ENCODE results near the gene CD28. TPM values are rescaled to one million over a fixed set of nuclear protein-coding genes. Genes with fewer than 3 reads are reported as not detected.

Gene CD28
- total RNA-seq, 2 experiments from 2014 or later: 52.7 to 58.9 TPM

Other genes starting within 250 kb of the CD28 start
- under 1 TPM; 0.58 to 0.74 TPM for gene RAPH1, start 171.3 kb upstream of the CD28 start, total RNA-seq
- gene CTLA4, start 161.1 kb downstream of the CD28 start, total RNA-seq: 1 to 10 TPM; 7.3 to 7.6 TPM
- gene ICOS, start 230.1 kb downstream of the CD28 start, total RNA-seq: 10 to 100 TPM; 32.0 to 32.2 TPM